ENCODE data around the gene FBXL7.

Gene FBXL7

DNA sequence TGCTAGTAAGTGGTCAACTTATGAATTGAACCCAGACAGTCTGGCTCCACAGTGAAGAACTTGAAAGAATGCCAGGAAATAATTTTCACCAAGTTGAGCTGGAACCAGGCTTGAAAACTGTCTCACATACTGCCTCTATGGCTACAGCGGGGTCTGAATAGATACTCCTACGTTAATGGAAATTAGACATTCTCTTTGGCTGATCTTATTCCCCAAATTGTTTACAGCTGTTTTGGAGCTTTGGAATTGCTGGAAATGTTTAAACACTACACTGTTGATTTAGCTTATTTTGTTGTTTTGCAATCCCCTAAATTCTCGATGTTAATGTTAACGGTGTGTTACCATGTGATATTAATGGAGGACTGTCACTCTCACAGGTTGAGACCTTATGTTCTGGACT, 146.4 kb downstream of the FBXL7 start:
- Histone ChIP-seq H3K36me3 (ENCODE audit: insufficient read depth, low read length) (no peaks in the 10 kb centered on the region), H3K4me3 (ENCODE audit: low read length, poor library complexity, severe bottlenecking) (no peak overlapping the region), H3K4me1 (ENCODE audit: insufficient read depth, low read length, poor library complexity, severe bottlenecking) (no peaks in the 10 kb centered on the region), H3K9ac (ENCODE audit: low read depth, low read length, poor library complexity, severe bottlenecking) (no peak overlapping the region), H3K9me3 (ENCODE audit: insufficient read depth, low read depth, low read length) (peaks cover 4% of the 10 kb centered on the region; the same call in 1 of the 2 replicates), H3K4me2 (ENCODE audit: low read depth, low read length, poor library complexity, severe bottlenecking) (no peak overlapping the region), H2AFZ (ENCODE audit: low read length) (no peak overlapping the region), H3K79me2 (ENCODE audit: insufficient read depth, low read length) (no peaks in the 10 kb centered on the region), H3K27me3 (ENCODE audit: insufficient read depth, low read length, poor library complexity, severe bottlenecking) (no peaks in the 10 kb centered on the region), H4K20me1 (ENCODE audit: insufficient read depth, low read length, poor library complexity, severe bottlenecking) (no peaks in the 10 kb centered on the region), H3K9me2 (replicated peaks; ENCODE audit: low read depth, low read length) (no peaks in the 10 kb centered on the region), H3F3A (ENCODE audit: low read depth) (no peaks in the 10 kb centered on the region)
- no peak for TF ChIP-seq EZH2phosphoT487 (IDR thresholded peaks at IDR 0.05; ENCODE audit: borderline replicate concordance)
- TF ChIP-seq, protein P1, sequence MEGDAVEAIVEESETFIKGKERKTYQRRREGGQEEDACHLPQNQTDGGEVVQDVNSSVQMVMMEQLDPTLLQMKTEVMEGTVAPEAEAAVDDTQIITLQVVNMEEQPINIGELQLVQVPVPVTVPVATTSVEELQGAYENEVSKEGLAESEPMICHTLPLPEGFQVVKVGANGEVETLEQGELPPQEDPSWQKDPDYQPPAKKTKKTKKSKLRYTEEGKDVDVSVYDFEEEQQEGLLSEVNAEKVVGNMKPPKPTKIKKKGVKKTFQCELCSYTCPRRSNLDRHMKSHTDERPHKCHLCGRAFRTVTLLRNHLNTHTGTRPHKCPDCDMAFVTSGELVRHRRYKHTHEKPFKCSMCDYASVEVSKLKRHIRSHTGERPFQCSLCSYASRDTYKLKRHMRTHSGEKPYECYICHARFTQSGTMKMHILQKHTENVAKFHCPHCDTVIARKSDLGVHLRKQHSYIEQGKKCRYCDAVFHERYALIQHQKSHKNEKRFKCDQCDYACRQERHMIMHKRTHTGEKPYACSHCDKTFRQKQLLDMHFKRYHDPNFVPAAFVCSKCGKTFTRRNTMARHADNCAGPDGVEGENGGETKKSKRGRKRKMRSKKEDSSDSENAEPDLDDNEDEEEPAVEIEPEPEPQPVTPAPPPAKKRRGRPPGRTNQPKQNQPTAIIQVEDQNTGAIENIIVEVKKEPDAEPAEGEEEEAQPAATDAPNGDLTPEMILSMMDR (conservative IDR thresholded peaks at IDR 0.05; ENCODE audit: low read length) = no peak

DNA sequence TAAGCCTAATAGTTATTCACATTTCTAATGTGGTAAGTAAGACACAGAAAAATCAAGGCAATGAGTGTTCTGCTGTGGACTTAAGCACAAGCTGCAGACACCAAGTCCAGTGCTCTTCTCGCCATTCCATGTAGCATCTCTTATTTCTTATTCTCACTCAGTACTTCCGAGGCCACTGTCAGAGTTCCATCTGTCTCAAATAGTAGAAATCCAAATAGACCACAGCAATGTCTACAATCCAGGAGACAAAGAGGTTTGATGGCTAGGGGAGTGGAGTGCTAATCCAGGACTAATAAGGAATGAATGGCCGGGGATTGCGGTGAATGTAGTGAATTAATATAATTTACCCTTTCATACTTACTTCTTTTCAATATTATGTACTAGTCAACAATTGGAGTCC, 147.3 kb downstream of the FBXL7 start:
- no peak overlapping the region for H3K4me2 ChIP-seq (ENCODE audit: low read depth, low read length, poor library complexity, severe bottlenecking)
- H4K20me1 ChIP-seq (ENCODE audit: insufficient read depth, low read length, poor library complexity, severe bottlenecking) = no peaks in the 10 kb centered on the region
- H2AFZ ChIP-seq (ENCODE audit: low read length) = no peak overlapping the region
- TF ChIP-seq, protein P1 (conservative IDR thresholded peaks at IDR 0.05; ENCODE audit: low read length) = no peak
- TF ChIP-seq EZH2phosphoT487 (IDR thresholded peaks at IDR 0.05; ENCODE audit: borderline replicate concordance) = no peak
- no peaks in the 10 kb centered on the region for H3K4me1 ChIP-seq (ENCODE audit: insufficient read depth, low read length, poor library complexity, severe bottlenecking)
- H3K9ac ChIP-seq (ENCODE audit: low read depth, low read length, poor library complexity, severe bottlenecking) = no peak overlapping the region
- H3K9me3 ChIP-seq (ENCODE audit: insufficient read depth, low read depth, low read length) = peaks cover 4% of the 10 kb centered on the region; the same call in 1 of the 2 replicates
- no peaks in the 10 kb centered on the region for H3K36me3 ChIP-seq (ENCODE audit: insufficient read depth, low read length)
- H3K27me3 ChIP-seq (ENCODE audit: insufficient read depth, low read length, poor library complexity, severe bottlenecking) = no peaks in the 10 kb centered on the region
- H3K4me3 ChIP-seq (ENCODE audit: low read length, poor library complexity, severe bottlenecking) = no peak overlapping the region
- no peaks in the 10 kb centered on the region for H3K79me2 ChIP-seq (ENCODE audit: insufficient read depth, low read length)
- no peaks in the 10 kb centered on the region for H3K9me2 ChIP-seq (replicated peaks; ENCODE audit: low read depth, low read length)
- no peaks in the 10 kb centered on the region for H3F3A ChIP-seq (ENCODE audit: low read depth)

DNA sequence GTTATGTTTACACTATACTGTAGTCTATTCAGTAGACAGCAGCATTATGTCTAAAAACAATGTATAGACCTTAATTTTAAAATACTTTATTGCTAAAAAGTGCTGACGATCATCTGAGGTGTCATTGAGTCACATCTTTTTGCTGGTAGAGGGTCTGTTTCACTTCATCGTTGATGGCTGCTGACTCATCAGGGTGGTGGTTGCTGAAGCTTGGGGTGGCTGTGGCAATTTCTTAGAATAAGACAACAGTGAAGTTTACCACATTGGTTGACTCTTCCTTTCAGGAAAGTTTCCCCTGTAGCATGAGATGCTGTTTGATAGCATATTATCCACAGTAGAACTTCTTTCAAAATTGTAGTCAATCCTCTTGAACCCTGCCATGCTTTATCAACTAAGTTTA, 150.3 kb downstream of the FBXL7 start:
- TF ChIP-seq, protein P1 (conservative IDR thresholded peaks at IDR 0.05; ENCODE audit: low read length) = no peak
- no peak for TF ChIP-seq EZH2phosphoT487 (IDR thresholded peaks at IDR 0.05; ENCODE audit: borderline replicate concordance)
- no peaks in the 10 kb centered on the region for H3F3A ChIP-seq (ENCODE audit: low read depth)
- H3K4me2 ChIP-seq (ENCODE audit: low read depth, low read length, poor library complexity, severe bottlenecking) = no peak overlapping the region
- no peaks in the 10 kb centered on the region for H3K36me3 ChIP-seq (ENCODE audit: insufficient read depth, low read length)
- no peaks in the 10 kb centered on the region for H3K9me2 ChIP-seq (replicated peaks; ENCODE audit: low read depth, low read length)
- H4K20me1 ChIP-seq (ENCODE audit: insufficient read depth, low read length, poor library complexity, severe bottlenecking) = no peaks in the 10 kb centered on the region
- H3K79me2 ChIP-seq (ENCODE audit: insufficient read depth, low read length) = no peaks in the 10 kb centered on the region
- H3K4me3 ChIP-seq (ENCODE audit: low read length, poor library complexity, severe bottlenecking) = no peak overlapping the region
- H3K9ac ChIP-seq (ENCODE audit: low read depth, low read length, poor library complexity, severe bottlenecking) = no peak overlapping the region
- H3K27me3 ChIP-seq (ENCODE audit: insufficient read depth, low read length, poor library complexity, severe bottlenecking) = no peaks in the 10 kb centered on the region
- no peak overlapping the region for H2AFZ ChIP-seq (ENCODE audit: low read length)
- H3K4me1 ChIP-seq (ENCODE audit: insufficient read depth, low read length, poor library complexity, severe bottlenecking) = no peaks in the 10 kb centered on the region
- no peaks in the 10 kb centered on the region for H3K9me3 ChIP-seq (ENCODE audit: insufficient read depth, low read depth, low read length)
